ACHN (cell line): ENCODE results near the gene DDAH1.

Source experiments
- DNase-seq: peaks from one replicate; pipeline ENCODE4 v3.0.0-alpha.2; 2015
- in situ Hi-C: cut with HindIII; loops from 2 replicates; pipeline ENCODE4 v1.10.0; 2017; ENCODE audit warnings: low sequenced_read_pairs, low pct_ligation_motif_present, low pct_unique_long_range_greater_than_20kb

Gene DDAH1

DNA sequence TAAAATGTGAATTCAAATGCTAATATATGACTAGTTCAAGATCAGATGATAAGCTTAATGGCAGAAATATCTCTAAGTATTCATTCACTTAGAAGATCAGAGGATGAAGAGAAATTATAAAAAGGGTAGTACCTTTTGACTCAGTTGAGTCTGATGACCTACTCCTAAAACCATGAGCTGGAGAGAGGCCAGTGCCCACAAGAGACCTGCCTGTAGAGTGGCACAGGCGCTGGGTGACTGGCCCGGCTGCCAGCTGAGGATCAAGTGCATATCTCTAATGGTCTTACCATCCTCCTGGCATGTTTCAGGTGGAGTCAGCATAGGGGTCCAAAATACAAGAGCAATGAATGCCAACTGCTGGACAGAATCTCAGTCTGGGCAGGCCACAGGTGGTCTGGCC, 14.1 kb downstream of the DDAH1 start:
- DNase-seq = peak; percentile 34
- in situ Hi-C loops = no loop called here

DNA sequence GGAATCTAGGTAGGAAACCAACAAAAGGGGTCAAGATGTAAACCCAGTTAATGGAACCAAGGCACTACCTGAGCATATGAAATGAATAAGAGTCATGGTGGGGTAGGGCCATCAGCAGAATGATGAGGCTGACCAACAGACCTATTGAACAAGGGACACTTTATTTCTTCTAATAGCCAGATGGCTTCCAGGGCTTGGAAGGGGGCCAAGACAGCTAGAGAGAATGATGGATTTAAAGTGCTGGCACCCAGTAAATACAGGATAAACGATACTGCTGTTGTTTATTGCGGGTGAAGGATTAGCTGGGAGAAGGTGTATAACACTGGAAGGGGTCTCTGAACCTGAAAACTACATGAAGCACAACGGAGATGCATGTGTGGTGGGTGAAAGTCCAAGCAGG, 15.6 kb downstream of the DDAH1 start:
- DNase-seq = no peak
- in situ Hi-C loops = no loop called here

DNA sequence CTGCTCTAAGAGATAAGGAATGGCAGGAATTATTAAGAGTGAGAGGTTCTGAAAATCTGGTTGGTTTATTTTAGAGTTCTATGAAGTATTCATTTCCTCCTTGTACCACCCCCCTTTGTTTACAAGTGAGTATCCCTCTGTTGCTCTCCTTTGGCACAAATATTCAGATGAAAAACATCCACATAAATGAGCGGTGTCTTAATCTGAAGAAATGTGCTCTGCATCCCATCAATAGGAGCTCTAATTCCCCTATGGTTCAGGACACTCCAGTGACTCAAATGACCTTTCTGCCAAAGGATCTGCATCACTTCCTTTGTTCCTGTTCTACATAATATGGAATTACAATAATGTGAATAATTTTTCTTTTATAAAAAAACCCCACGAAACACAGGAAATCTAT, 16.6 kb downstream of the DDAH1 start:
- DNase-seq = no peak
- in situ Hi-C loops = no loop called here

DNA sequence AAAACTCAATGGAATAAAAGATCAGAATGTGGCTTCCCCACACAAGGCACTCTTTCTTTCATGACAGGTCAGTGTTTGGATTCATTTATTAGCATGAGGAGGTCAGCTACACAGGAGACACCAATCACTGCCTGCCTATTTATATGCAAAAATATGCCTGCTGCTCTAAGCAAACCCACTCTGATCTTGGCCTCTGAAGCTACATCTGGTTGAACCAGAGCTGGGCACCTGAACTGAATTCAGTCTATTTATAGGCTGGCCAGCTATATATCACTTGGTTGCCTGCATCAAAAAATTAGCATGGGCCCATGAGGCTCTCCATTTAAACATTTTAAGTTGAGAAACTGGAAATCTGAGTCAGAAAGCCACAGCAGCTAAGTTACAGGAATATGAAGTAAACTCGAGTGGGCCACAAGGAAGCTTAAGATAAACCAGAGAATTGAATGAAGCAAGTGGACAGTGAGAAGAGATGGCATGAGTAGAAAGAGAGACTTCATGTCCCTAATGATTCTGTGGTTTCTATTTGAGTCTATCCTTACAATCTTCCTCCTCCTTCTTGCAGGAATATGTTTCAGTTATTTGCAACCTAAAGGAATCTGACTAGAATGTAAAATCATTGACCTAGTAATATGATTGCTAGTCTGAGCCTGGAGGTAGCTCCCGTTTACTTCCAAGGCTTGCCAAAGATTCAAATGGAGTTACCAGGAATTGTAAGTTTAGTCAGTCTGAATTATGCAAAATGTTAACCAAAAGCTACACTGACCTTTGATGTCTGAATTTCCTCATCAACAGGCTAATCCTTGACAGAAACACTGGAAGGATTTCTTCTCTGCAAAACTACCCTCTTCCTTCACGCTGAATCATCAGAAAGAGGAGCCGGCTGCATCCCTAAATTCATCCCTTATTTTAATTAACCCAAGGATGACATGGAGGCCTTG, 17.7 kb downstream of the DDAH1 start:
- DNase-seq = no peak
- in situ Hi-C loops = no loop called here

DNA sequence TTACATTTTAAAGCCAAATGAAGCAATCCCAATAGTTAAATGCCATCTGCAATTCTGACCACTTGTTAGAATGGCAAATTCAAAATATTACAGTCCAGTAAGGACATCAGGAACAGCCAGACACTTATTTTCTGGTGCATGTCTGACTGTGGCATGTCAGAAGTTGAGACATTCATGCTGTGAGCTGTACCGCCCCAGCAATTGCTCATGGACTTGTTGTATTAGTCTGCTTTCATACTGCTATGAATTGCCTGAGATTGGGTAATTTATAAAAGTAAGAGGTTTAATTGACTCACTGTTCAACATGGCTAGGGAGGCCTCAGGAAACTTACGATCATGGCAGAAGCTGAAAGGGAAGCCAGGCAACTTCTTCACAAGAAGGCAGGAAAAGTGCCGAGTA, 19.1 kb downstream of the DDAH1 start:
- DNase-seq = no peak
- in situ Hi-C loops = no loop called here

DNA sequence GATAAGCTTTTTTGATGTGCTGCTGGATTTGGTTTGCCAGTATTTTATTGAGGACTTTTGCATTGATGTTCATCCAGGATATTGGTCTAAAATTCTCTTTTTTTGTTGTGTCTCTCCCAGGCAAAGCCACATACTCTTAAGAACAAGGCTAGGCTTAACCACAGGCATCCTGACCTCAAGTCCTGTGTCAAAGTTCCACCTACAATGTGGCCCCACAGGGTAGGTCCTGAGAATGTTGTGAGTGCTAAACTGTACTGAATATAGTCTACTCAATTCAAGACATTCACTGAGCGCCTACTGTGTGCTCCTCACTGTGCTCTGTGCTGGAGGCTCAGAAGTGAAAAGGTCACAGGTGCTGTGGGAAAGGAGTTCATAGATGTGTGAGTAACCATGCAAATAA, 20.6 kb downstream of the DDAH1 start:
- in situ Hi-C loops = no loop called here
- DNase-seq = no peak

DNA sequence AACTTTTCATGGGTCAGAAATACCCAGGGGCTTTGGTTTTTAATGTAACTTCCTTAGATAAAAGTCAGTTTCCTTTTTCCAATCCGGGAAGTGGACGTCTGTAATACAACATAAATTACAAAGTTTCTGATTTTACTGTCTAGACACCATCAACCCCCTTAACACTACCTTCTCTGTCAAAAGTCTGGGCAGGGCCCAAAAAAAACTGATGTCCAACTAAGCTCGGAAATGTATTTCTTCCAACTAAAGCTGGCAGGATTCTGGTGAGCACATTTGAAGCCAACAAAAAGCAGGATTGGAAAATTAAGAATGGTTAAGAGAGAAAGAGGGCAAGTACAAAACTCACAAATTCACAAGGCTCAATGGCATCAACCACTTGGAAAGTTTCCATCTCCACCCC, 24.3 kb downstream of the DDAH1 start:
- DNase-seq = no peak
- in situ Hi-C loops = no loop called here

DNA sequence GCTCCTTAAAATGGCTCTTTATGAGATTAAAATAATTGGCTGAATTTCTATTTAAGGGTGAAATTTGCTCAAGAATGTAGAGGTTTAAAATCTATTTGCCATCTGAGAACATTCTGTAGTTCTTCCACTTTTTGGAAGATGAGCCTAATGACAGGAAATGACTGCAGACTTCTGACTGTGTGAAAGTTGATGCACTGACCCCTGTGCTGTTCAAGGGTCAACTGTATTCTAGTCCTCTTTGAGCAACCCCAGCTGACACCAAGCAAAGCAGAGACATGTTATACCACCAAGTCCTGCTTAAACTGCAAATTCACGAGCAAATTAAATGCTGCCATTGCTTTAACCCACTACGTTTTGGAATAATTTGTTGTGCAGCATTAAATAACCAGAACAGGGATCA, 26.6 kb downstream of the DDAH1 start:
- DNase-seq = no peak
- in situ Hi-C loops = no loop called here

DNA sequence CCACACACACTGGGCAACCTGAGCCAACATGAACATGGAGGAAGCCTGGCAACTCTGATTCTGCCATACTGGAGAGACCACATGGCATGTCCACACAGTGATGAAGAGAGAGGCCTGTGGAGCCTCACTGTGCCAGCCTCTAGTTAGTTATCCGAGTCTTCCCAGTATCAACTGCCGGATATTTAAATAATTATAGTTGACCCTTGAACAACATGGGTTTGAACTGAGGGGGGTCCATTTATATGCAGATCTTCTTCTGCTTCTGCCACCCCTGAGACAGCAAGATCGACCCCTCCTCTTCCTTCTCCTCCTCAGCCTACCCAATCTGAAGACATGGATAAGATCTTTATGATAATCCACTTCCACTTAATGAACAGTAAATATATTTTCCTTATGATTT, 27.8 kb downstream of the DDAH1 start:
- no peak for DNase-seq
- in situ Hi-C loops = no loop called here

DNA sequence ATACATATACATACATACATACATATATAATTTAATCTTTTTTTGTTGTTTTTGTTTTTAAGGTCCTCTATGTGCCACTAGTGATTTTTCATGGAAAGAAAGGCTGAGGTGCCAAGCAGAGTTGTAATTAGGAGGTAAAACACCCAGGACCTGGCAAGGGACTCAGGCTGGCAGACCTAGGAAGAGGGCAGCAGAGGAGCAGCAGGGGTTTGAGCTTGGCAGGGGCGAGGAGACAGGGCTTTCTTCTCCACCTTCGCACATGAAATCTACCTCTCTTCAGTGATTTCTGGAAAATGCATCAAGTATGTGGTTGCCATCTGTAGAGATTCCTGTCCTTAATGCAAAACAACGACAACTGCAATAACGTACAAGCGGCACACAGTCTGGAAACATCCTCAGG, 31.9 kb downstream of the DDAH1 start:
- no peak for DNase-seq
- in situ Hi-C loops = no loop called here

DNA sequence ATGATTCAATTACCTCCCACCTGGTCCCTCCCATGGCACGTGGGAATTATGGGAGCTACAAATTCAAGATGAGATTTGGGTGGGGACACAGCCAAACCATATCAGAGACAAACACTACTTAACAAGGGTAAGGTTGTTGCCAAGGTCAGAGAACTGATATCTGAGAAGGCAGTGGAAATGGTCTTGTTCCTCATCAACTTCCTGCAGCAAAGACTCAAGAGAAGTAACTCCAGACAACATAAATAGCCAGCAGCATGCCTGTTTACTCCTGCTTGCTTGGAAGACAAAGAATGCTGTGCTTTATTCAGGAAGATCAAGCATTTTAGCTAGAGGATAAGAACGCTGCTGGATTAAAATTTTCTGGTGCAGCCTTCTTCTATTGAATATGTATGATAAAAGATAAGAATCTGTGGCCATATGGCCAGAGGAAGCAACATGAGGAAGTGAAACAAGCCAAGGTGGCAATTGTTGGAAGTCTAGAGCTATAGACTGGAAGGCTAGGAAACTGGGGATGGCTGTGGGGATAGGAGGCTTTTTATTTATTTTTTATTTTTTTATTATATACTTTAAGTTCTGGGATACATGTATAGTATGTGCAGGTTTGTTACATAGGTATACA, 36.4 kb downstream of the DDAH1 start:
- in situ Hi-C loops = no loop called here

DNA sequence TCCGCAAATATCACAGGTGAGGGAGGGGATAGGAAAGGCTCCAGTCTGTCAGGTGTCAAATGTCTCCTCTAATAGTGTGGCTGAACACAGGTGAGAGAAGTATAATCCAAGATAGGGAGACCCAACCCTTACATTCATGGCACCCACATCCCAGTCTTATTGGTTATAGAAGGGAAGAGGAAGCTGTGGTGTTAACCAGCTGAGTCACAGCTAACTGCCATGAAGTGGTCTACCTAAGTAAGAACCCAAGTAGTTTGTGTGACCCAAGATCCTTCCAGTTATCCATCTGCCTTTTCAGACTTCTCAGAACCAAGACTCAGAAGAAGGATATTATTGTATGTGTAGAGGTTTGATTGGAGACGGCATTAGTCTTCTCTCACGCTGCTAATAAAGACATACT, 37.1 kb downstream of the DDAH1 start:
- in situ Hi-C loops = no loop called here

More for the DNA sequence above, 36.4 kb downstream of the DDAH1 start:
- DNase-seq = no peak

DNA sequence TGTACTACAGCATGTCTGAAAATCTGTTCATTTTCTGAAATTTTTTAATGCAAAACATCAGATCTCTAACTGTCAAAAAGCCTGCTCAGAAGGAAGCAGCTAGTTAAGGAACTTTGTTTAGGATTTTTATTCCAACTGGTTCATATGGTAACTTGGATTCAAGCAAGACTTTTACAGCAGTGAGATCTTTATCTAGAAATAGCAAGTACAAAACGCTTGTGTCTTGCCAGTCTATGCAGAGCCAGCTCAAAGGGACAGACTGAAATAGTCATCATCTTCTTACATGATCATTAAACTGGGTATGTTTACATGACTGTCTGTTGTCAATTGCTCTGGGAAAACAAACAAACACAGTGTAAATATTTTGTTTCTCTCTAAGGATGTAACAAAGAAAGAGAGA, 37.6 kb downstream of the DDAH1 start:
- no peak for DNase-seq
- in situ Hi-C loops = no loop called here

More for the DNA sequence above, 37.1 kb downstream of the DDAH1 start:
- no peak for DNase-seq

DNA sequence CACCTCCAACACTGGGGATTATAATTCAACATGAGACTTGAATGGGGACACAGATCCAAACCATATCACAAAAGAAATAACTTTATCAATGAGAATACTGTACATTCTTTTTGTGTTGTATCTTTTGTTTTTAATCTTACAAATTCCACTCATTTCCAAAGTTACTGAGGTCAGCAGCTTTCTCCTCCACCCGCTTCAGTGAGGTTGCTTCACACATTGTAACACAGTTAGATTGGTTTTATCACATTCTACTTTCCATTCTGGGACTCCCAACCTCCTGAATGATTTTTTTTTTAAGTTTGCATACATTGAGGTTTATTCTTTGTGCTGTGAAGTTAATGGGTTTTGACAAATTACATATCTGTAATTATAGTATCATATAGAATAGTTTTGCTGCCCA, 43.8 kb downstream of the DDAH1 start:
- DNase-seq = no peak

DNA sequence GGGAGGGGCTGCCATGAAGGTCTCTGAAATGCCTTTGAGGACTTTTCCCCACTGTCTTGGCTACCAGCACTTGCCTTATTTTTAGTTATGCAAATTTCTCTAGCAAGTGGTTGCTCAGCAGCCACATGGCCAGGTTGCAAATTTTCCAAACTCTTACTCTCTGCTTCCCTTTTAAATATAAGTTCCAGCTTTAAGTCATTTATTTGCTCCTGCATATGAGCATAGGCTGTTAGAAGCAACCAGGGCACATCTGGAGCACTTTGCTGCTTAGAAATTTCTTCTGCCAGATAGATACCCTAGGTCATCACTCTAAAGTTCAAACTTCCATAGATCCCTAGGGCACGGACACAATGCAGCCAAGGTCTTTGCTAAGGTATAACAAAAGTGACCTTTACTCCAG, 44.8 kb downstream of the DDAH1 start:
- in situ Hi-C loops = no loop called here
- no peak for DNase-seq

More for the DNA sequence above, 43.8 kb downstream of the DDAH1 start:
- in situ Hi-C loops = no loop called here

DNA sequence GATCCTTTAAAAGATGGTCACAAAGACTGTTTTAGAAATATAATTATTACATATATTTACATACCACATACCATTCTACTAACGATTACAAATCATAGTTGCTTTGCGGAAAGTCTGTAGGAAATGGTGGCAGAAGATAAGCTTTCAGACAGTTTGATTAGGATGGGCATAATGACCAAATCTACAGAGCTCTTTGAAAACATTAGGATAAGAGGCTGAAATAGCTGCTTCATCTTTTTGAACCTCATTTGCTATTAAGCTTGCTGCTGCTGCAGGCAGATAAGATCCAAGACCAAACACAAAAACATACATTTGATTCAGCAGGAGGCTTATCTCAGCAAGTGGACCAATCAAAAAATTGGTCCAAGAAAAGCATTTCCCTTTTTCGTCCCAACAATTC, 47.1 kb downstream of the DDAH1 start:
- in situ Hi-C loops = no loop called here
- DNase-seq = no peak

DNA sequence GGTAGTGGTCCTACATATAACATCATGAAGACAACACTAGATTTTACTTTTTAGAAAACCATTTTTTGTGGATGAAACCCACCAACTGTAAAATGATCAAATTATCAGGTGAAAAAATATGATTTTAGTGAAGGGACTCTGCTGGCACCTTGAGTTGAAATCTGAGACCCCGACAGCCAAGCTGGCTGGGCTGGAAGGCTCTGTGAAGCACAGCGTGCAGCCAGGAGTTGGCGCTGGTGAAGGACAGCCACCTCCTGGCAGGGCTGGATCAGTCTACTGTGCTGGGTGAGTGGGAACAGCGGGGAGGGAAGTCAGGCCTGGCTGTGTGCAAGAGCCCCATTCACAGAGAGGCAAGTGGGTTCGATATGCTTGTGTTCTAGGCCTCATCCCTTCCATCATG, 47.9 kb downstream of the DDAH1 start:
- no peak for DNase-seq

DNA sequence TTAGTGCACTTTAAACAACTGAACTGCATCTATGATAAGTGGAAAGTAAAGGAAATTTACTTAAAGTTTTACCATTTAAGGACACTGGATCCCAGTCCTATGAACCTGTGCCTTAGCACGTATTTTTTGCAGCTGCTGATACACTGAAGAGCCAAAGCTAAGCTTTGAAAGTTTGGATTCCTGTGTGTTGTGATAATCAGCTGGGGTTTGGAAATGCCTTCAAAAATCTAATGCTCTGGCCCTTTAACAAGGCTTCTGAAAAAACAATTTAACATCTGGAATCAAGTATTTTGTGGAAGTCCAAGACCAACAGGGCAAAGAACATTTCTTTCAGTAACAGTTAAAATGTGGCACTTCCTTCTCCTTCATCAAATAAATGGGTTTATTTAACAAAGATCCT, 51.8 kb downstream of the DDAH1 start:
- no peak for DNase-seq
- in situ Hi-C loops = no loop called here

More for the DNA sequence above, 47.9 kb downstream of the DDAH1 start:
- in situ Hi-C loops = no loop called here

DNA sequence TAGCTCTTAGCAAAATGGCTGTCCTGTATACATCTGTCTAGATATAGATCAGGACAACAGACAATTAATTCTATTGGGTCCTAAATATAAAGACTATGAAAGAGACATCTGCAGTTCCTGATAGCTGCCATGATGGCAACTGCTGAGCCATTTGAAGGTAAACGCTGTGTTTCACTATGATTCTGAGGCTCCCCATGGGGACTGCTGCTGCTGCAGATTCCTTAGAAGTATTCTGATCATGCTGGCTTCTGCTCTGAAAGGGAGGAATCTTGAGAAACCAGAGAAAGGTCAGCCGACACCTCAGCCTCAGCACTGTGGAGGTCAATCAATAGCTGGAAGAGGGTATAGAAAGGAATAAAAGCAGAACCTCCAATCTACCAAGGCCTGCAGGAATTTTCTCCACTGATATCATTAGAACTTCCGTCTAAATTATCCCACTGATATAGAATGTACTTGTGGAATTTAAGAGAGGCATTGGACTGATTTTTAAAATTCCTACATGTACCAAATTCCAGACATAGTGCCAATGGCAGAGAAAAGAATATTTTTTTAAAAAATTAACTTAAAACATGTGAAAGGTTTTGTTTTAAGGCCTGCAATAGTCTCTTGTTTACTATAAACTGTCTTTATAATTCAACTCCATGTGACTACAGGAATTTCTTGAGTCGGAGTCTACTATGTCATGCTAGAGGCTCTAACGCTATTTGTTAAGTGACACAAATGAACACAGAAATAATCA, 53.2 kb downstream of the DDAH1 start:
- in situ Hi-C loops = no loop called here
- DNase-seq = no peak
